ENCODE data around the gene AGFG2.

AGFG2 gene

GRCh38 chr7:100584054-100584682, 45.2 kb downstream of the AGFG2 start:
- in situ Hi-C loops (cut with MboI; ENCODE audit: low sequenced_read_pairs) = no loop called here

GRCh38 chr7:100584683-100585510, 45.9 kb downstream of the AGFG2 start:
- in situ Hi-C loops (cut with MboI; ENCODE audit: low sequenced_read_pairs) = no loop called here

GRCh38 chr7:100585511-100586265, 46.7 kb downstream of the AGFG2 start, which contains the start of gene LRCH4:
Gene LRCH4, minus strand, starts transcription at chr7:100586129. Its CDS starts 29 bp downstream, at chr7:100586100.
- in situ Hi-C loops (cut with MboI; ENCODE audit: low sequenced_read_pairs) = no loop called here

- in situ Hi-C loops (cut with MboI; ENCODE audit: low sequenced_read_pairs) = no loop called here
These were observed 47.4 kb downstream of the AGFG2 start, which contains the start of gene FBXO24 for GRCh38 chr7:100586266-100587025. Gene FBXO24, plus strand, starts transcription at chr7:100586328. Its CDS starts 298 bp downstream, at chr7:100586626.

GRCh38 chr7:100588438-100588837, 49.4 kb downstream of the AGFG2 start:
- in situ Hi-C loops (cut with MboI; ENCODE audit: low sequenced_read_pairs) = no loop called here

- in situ Hi-C loops (cut with MboI; ENCODE audit: low sequenced_read_pairs) = no loop called here
These were observed 50.4 kb downstream of the AGFG2 start for GRCh38 chr7:100589341-100589947.

- in situ Hi-C loops (cut with MboI; ENCODE audit: low sequenced_read_pairs) = no loop called here
These were observed 51.2 kb downstream of the AGFG2 start for GRCh38 chr7:100590077-100590737.

- in situ Hi-C loops (cut with MboI; ENCODE audit: low sequenced_read_pairs) = no loop called here
These were observed 52.6 kb downstream of the AGFG2 start for GRCh38 chr7:100591596-100591995.

GRCh38 chr7:100595188-100595587, 56.2 kb downstream of the AGFG2 start:
- in situ Hi-C loops (cut with MboI; ENCODE audit: low sequenced_read_pairs) = no loop called here

- in situ Hi-C loops (cut with MboI; ENCODE audit: low sequenced_read_pairs) = no loop called here
These were observed 59.4 kb downstream of the AGFG2 start for GRCh38 chr7:100598425-100598824.

- in situ Hi-C loops (cut with MboI; ENCODE audit: low sequenced_read_pairs) = no loop called here
These were observed 61.1 kb downstream of the AGFG2 start for GRCh38 chr7:100599911-100600729.

- in situ Hi-C loops (cut with MboI; ENCODE audit: low sequenced_read_pairs) = no loop called here
These were observed 61.7 kb downstream of the AGFG2 start for GRCh38 chr7:100600730-100601038.

GRCh38 chr7:100602889-100603725, 64.1 kb downstream of the AGFG2 start:
- in situ Hi-C loops (cut with MboI; ENCODE audit: low sequenced_read_pairs) = no loop called here

- in situ Hi-C loops (cut with MboI; ENCODE audit: low sequenced_read_pairs) = no loop called here
These were observed 64.7 kb downstream of the AGFG2 start for GRCh38 chr7:100603726-100604027.

- in situ Hi-C loops (cut with MboI; ENCODE audit: low sequenced_read_pairs) = no loop called here
These were observed 65.3 kb downstream of the AGFG2 start for GRCh38 chr7:100604028-100604975.

- in situ Hi-C loops (cut with MboI; ENCODE audit: low sequenced_read_pairs) = no loop called here
These were observed 66.2 kb downstream of the AGFG2 start for GRCh38 chr7:100604976-100605911.
